Epithelial cell of esophagus (primary cell): ENCODE results near the gene RXRA.

Experiments
- DNase-seq: peaks from one replicate; pipeline ENCODE4 v3.0.0; 2010; ENCODE audit warnings: low read depth
- H3K4me3 ChIP-seq: 2 replicates; pipeline ENCODE4 v1.5.1; 2011; ENCODE audit warnings: mild to moderate bottlenecking, low read length, control low read depth
- CTCF ChIP-seq: IDR thresholded peaks from 2 replicates; pipeline ENCODE4 v1.5.1; 2011; ENCODE audit warnings: low read depth, mild to moderate bottlenecking, low read length, control low read depth, inconsistent platforms; ENCODE audit not compliant: insufficient read depth; ENCODE audit errors: missing control alignments

The RXRA gene

GRCh38 chr9:134298000-134298399 lies 28.3 kb upstream of the RXRA start:
- TF ChIP-seq CTCF, result no peak
- no peak for DNase-seq
- no peak overlapping the region for H3K4me3 ChIP-seq

- no peak for TF ChIP-seq CTCF
- no peak for DNase-seq
- H3K4me3 ChIP-seq, result no peak overlapping the region
Measured at GRCh38 chr9:134299068-134299467, 27.2 kb upstream of the RXRA start.

- no peak overlapping the region for H3K4me3 ChIP-seq
- peak; percentile 27 for DNase-seq
- TF ChIP-seq CTCF, result no peak
Measured at GRCh38 chr9:134299883-134300282, 26.4 kb upstream of the RXRA start.

GRCh38 chr9:134301387-134302129 lies 24.7 kb upstream of the RXRA start:
- peak; percentile 13 for DNase-seq
- TF ChIP-seq CTCF, result no peak
- H3K4me3 ChIP-seq, result no peak overlapping the region

- no peak for TF ChIP-seq CTCF
- H3K4me3 ChIP-seq, result no peak overlapping the region
- DNase-seq, result no peak
Measured at GRCh38 chr9:134302130-134302817, 24.0 kb upstream of the RXRA start.

- no peak for DNase-seq
- no peak for TF ChIP-seq CTCF
- no peak overlapping the region for H3K4me3 ChIP-seq
Measured at GRCh38 chr9:134303601-134304000, 22.7 kb upstream of the RXRA start.
